ENCODE results near the gene CREBBP.

Gene CREBBP

DNA sequence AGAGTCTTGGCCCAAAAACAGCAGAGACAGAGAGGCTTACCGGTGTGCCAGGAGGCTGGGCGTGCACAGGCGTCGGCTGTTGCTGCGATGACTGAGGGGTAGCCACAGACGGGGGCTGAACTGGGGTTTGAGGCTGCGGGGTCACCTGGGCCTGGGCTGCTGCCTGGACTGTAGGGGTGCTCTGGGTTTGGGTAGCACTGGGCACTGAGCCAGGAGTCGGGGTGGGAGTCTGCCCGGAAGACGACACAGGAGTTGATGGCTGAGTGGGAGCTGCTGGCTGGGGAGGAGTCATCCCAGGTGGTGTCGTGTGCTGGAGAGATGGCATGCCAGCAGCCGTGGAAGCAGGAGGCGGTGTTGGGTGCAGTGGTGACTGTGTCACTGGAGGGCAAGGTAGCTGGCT lies 110.0 kb downstream of the CREBBP start:
- 95% methylated on average over 9 of the region's 13 CpGs for WGBS (ENCODE audit: insufficient coverage)
- no peak overlapping the region for H3K4me3 ChIP-seq (ENCODE audit: control insufficient read depth in 1 of 7, extremely low read depth in 1 of 7, insufficient read depth in 4 of 7, low read depth in 2 of 7, low read length in 6 of 7)
- ChIA-PET POLR2A (no interaction called here), CTCF (no interaction called here)
- no peaks in the 10 kb centered on the region for H3K9me3 ChIP-seq (ENCODE audit: control extremely low read depth in 1 of 5, control insufficient read depth in 4 of 5, insufficient read depth in 2 of 5, low read depth in 1 of 5, low read length in 4 of 5)
- no peaks in the 10 kb centered on the region for H3K27me3 ChIP-seq (replicated peaks in 2 of 5; ENCODE audit: control insufficient read depth in 4 of 5, insufficient read depth in 5 of 5, low read length in 4 of 5)
- no peaks in the 10 kb centered on the region for H3K4me1 ChIP-seq (ENCODE audit: control extremely low read depth in 1 of 4, control insufficient read depth in 4 of 4, insufficient read depth in 4 of 4, low read length in 3 of 4)
- DNase-seq: no peak
- peaks cover 22 to 91% (median 68%) of the 10 kb centered on the region in 4 experiments for H3K36me3 ChIP-seq (ENCODE audit: control insufficient read depth in 4 of 4, insufficient read depth in 4 of 4, low read length in 3 of 4)
- no peak overlapping the region for H3K27ac ChIP-seq (ENCODE audit: insufficient read depth in 1 of 2, low read depth in 1 of 2, low read length in 2 of 2, poor library complexity in 1 of 2, severe bottlenecking in 2 of 2)

DNA sequence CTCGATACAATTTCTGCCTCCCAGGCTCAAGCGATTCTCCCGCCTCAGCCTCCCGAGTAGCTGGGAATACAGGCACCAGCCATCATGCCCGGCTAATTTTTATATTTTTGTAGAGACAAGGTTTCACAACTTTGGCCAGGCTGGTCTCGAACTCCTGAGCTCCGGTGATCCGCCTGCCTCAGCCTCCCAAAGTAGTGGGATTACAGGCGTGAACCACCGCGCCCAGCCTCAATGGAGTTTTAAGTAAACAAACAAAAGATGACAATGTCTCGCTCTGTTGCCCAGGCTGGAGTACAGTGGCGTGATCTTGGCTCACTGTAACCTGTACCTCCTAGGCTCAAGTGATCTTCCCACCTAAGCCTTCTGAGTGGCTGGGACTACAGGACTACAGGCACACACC lies 110.6 kb downstream of the CREBBP start:
- Histone ChIP-seq H3K4me1 (ENCODE audit: control extremely low read depth in 1 of 4, control insufficient read depth in 4 of 4, insufficient read depth in 4 of 4, low read length in 3 of 4) (no peaks in the 10 kb centered on the region), H3K36me3 (ENCODE audit: control insufficient read depth in 4 of 4, insufficient read depth in 4 of 4, low read length in 3 of 4) (peaks cover 22 to 91% (median 68%) of the 10 kb centered on the region in 4 experiments), H3K27me3 (replicated peaks in 2 of 5; ENCODE audit: control insufficient read depth in 4 of 5, insufficient read depth in 5 of 5, low read length in 4 of 5) (no peaks in the 10 kb centered on the region), H3K9me3 (ENCODE audit: control extremely low read depth in 1 of 5, control insufficient read depth in 4 of 5, insufficient read depth in 2 of 5, low read depth in 1 of 5, low read length in 4 of 5) (no peaks in the 10 kb centered on the region), H3K27ac (ENCODE audit: insufficient read depth in 1 of 2, low read depth in 1 of 2, low read length in 2 of 2, poor library complexity in 1 of 2, severe bottlenecking in 2 of 2) (no peak overlapping the region), H3K4me3 (ENCODE audit: control insufficient read depth in 1 of 7, extremely low read depth in 1 of 7, insufficient read depth in 4 of 7, low read depth in 2 of 7, low read length in 6 of 7) (no peak overlapping the region)
- DNase-seq: no peak
- 97% methylated on average over 12 of the region's 13 CpGs for WGBS (ENCODE audit: insufficient coverage)
- ChIA-PET CTCF (no interaction called here), POLR2A (no interaction called here)

DNA sequence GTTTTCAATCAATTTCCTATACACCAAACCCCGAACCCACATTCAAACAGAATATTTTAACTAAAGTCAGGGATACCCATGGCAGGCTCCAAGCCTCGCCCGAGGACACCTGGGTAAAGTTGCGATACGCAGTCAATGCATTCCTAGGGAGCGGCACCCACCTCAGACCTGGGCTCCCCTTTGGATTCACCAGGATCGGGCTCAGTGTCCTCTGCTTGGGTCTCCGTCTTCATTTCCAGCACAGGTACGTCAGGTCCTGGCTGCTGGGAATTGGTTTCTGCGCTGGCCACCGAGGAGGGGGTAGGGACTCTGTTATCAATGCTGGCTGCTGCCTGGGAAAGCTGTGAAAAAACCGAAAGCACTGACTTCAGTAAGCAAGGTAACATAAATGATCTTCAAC lies 111.5 kb downstream of the CREBBP start:
- peaks cover 23 to 90% (median 66%) of the 10 kb centered on the region in 4 experiments for H3K36me3 ChIP-seq (ENCODE audit: control insufficient read depth in 4 of 4, insufficient read depth in 4 of 4, low read length in 3 of 4)

DNA sequence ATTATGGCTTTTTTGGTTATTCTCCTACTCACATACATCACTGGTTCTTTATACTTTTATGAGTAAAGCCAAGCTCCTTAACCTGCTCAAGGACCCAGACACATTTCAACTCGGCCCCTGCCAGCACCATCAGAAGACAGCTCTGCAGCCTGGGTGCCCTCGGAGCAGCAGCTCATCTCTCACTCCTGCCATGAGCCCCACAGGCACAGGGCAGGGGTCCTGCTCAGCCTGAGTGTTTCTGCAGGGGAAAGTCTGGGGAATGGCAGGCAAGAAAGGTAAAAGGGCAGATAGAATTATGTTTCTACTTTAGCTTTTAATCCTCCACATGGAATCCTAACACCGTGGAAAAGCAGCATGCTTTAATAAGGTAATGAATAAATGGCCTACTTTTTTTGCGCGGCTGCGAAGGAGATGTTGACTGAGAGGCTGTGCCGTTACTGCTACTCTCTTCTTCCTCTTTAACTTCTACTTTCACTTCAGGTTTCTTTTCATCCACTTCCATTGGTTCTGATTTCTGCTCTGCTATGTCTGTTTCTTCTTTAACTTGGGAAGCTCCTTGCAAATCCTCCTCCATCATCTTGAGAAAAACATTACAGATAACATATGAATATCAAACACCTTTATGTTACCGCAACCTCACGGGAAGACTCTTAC lies 113.1 kb downstream of the CREBBP start:
- CTCF ChIA-PET: no interaction called here

More for the DNA sequence above, 111.5 kb downstream of the CREBBP start:
- no peaks in the 10 kb centered on the region for H3K27me3 ChIP-seq (replicated peaks in 2 of 5; ENCODE audit: control insufficient read depth in 4 of 5, insufficient read depth in 5 of 5, low read length in 4 of 5)
- DNase-seq: no peak
- H3K27ac ChIP-seq (ENCODE audit: insufficient read depth in 1 of 2, low read depth in 1 of 2, low read length in 2 of 2, poor library complexity in 1 of 2, severe bottlenecking in 2 of 2): no peak overlapping the region
- 94% methylated on average over 12 of the region's 12 CpGs for WGBS (ENCODE audit: insufficient coverage)
- ChIA-PET CTCF (no interaction called here), POLR2A (no interaction called here)
- H3K4me3 ChIP-seq (ENCODE audit: control insufficient read depth in 1 of 7, extremely low read depth in 1 of 7, insufficient read depth in 4 of 7, low read depth in 2 of 7, low read length in 6 of 7): no peak overlapping the region
- no peaks in the 10 kb centered on the region for H3K9me3 ChIP-seq (ENCODE audit: control extremely low read depth in 1 of 5, control insufficient read depth in 4 of 5, insufficient read depth in 2 of 5, low read depth in 1 of 5, low read length in 4 of 5)
- H3K4me1 ChIP-seq (ENCODE audit: control extremely low read depth in 1 of 4, control insufficient read depth in 4 of 4, insufficient read depth in 4 of 4, low read length in 3 of 4): no peaks in the 10 kb centered on the region

DNA sequence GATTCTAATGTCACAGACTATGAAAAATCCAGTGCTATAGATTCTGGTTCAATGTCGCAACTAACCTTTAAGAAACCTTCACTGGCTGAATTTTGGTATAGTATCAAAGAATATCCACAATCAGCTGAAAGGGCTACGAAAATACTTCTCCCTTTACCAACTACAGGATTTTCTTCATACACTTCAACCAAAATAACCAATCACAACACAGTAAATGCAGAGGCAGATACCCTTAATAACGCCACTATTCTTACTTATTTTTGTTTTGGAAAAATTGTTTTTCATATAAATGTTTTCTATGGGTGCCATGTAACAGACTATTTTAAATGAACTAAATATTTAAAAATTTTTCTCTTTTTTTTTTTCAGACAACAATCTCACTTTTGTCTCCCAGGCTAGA lies 114.3 kb downstream of the CREBBP start:
- DNase-seq: no peak
- no peaks in the 10 kb centered on the region for H3K27me3 ChIP-seq (replicated peaks in 2 of 5; ENCODE audit: control insufficient read depth in 4 of 5, insufficient read depth in 5 of 5, low read length in 4 of 5)
- no CpG with 5 or more reads among the region's 3 CpGs for WGBS (ENCODE audit: insufficient coverage)
- H3K27ac ChIP-seq (ENCODE audit: insufficient read depth in 1 of 2, low read depth in 1 of 2, low read length in 2 of 2, poor library complexity in 1 of 2, severe bottlenecking in 2 of 2): no peak overlapping the region
- no peaks in the 10 kb centered on the region for H3K9me3 ChIP-seq (ENCODE audit: control extremely low read depth in 1 of 5, control insufficient read depth in 4 of 5, insufficient read depth in 2 of 5, low read depth in 1 of 5, low read length in 4 of 5)
- H3K4me3 ChIP-seq (ENCODE audit: control insufficient read depth in 1 of 7, extremely low read depth in 1 of 7, insufficient read depth in 4 of 7, low read depth in 2 of 7, low read length in 6 of 7): no peak overlapping the region
- no peaks in the 10 kb centered on the region for H3K4me1 ChIP-seq (ENCODE audit: control extremely low read depth in 1 of 4, control insufficient read depth in 4 of 4, insufficient read depth in 4 of 4, low read length in 3 of 4)
- H3K36me3 ChIP-seq (ENCODE audit: control insufficient read depth in 4 of 4, insufficient read depth in 4 of 4, low read length in 3 of 4): peaks cover 27 to 85% (median 59%) of the 10 kb centered on the region in 4 experiments
- ChIA-PET CTCF (no interaction called here), POLR2A (no interaction called here)

More for the DNA sequence above, 113.1 kb downstream of the CREBBP start:
- no peak for DNase-seq
- H3K36me3 ChIP-seq (ENCODE audit: control insufficient read depth in 4 of 4, insufficient read depth in 4 of 4, low read length in 3 of 4): peaks cover 23 to 82% (median 57%) of the 10 kb centered on the region in 4 experiments
- no peaks in the 10 kb centered on the region for H3K4me1 ChIP-seq (ENCODE audit: control extremely low read depth in 1 of 4, control insufficient read depth in 4 of 4, insufficient read depth in 4 of 4, low read length in 3 of 4)
- POLR2A ChIA-PET: no interaction called here
- no peaks in the 10 kb centered on the region for H3K9me3 ChIP-seq (ENCODE audit: control extremely low read depth in 1 of 5, control insufficient read depth in 4 of 5, insufficient read depth in 2 of 5, low read depth in 1 of 5, low read length in 4 of 5)
- H3K4me3 ChIP-seq (ENCODE audit: control insufficient read depth in 1 of 7, extremely low read depth in 1 of 7, insufficient read depth in 4 of 7, low read depth in 2 of 7, low read length in 6 of 7): no peak overlapping the region
- over 99% methylated on average over 8 of the region's 9 CpGs for WGBS (ENCODE audit: insufficient coverage)
- H3K27ac ChIP-seq (ENCODE audit: insufficient read depth in 1 of 2, low read depth in 1 of 2, low read length in 2 of 2, poor library complexity in 1 of 2, severe bottlenecking in 2 of 2): no peak overlapping the region
- H3K27me3 ChIP-seq (replicated peaks in 2 of 5; ENCODE audit: control insufficient read depth in 4 of 5, insufficient read depth in 5 of 5, low read length in 4 of 5): no peaks in the 10 kb centered on the region

DNA sequence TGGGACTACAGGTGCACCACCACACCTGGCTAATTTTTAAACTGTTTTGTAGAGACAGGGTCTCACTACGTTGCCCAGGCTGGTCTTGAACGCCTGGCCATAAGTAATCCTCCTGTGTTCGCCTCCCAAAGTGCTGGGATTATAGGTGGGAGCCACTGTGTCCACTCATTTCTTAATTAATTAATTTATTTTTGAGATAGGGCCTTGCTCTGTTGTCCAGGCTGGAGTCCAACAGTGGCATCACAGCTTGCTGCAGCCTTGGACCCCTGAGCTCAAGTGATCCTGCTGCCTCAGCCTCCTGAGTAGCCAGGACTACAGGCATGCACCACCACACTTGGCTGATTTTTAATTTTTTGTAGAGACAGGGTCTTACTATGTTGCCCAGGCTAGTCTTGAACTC lies 116.1 kb downstream of the CREBBP start:
- POLR2A ChIA-PET: no interaction called here

DNA sequence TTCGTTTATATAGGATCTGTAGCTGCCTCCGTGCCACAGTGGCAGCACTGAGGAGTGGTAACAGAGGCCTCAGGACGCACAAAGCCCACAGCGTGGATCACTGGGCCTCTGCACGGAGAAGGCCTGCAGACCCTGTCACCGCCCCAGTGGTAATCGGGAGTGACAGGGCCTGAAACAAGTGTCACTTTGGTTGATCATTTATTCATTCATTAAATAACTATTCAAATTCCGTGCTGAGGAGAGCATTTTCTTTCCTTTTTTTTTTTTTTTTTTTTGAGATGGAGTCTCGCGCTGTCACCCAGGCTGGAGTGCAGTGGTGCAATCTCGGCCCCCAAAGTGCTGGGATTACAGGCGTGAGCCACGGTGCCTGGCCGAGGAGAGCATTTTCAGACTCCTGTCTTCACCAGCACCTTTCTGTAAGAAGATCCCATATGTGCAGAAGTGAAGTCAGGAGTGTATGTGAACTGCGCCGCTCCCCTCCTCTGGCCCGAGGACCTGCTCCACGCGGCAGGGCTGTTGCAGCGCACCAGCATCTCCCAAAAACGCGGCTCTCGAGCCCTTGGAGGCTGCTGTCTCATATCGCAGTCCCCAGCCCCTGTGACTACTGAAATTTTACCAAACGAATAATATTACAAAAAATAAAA lies 118.3 kb downstream of the CREBBP start:
- H3K27ac ChIP-seq (ENCODE audit: insufficient read depth in 1 of 2, low read depth in 1 of 2, low read length in 2 of 2, poor library complexity in 1 of 2, severe bottlenecking in 2 of 2): no peak overlapping the region
- ChIA-PET POLR2A (no interaction called here), CTCF (no interaction called here)
- peaks cover 22 to 70% (median 44%) of the 10 kb centered on the region in 4 experiments for H3K36me3 ChIP-seq (ENCODE audit: control insufficient read depth in 4 of 4, insufficient read depth in 4 of 4, low read length in 3 of 4)
- no peak overlapping the region for H3K4me3 ChIP-seq (ENCODE audit: control insufficient read depth in 1 of 7, extremely low read depth in 1 of 7, insufficient read depth in 4 of 7, low read depth in 2 of 7, low read length in 6 of 7)
- no peak for DNase-seq
- H3K27me3 ChIP-seq (replicated peaks in 2 of 5; ENCODE audit: control insufficient read depth in 4 of 5, insufficient read depth in 5 of 5, low read length in 4 of 5): no peaks in the 10 kb centered on the region
- WGBS (ENCODE audit: insufficient coverage): 96% methylated on average over 11 of the region's 25 CpGs
- H3K9me3 ChIP-seq (ENCODE audit: control extremely low read depth in 1 of 5, control insufficient read depth in 4 of 5, insufficient read depth in 2 of 5, low read depth in 1 of 5, low read length in 4 of 5): no peaks in the 10 kb centered on the region
- H3K4me1 ChIP-seq (ENCODE audit: control extremely low read depth in 1 of 4, control insufficient read depth in 4 of 4, insufficient read depth in 4 of 4, low read length in 3 of 4): no peaks in the 10 kb centered on the region

More for the DNA sequence above, 116.1 kb downstream of the CREBBP start:
- Histone ChIP-seq H3K36me3 (ENCODE audit: control insufficient read depth in 4 of 4, insufficient read depth in 4 of 4, low read length in 3 of 4) (peaks cover 28 to 73% (median 51%) of the 10 kb centered on the region in 4 experiments), H3K9me3 (ENCODE audit: control extremely low read depth in 1 of 5, control insufficient read depth in 4 of 5, insufficient read depth in 2 of 5, low read depth in 1 of 5, low read length in 4 of 5) (no peaks in the 10 kb centered on the region), H3K4me1 (ENCODE audit: control extremely low read depth in 1 of 4, control insufficient read depth in 4 of 4, insufficient read depth in 4 of 4, low read length in 3 of 4) (no peaks in the 10 kb centered on the region), H3K27ac (ENCODE audit: insufficient read depth in 1 of 2, low read depth in 1 of 2, low read length in 2 of 2, poor library complexity in 1 of 2, severe bottlenecking in 2 of 2) (no peak overlapping the region), H3K4me3 (ENCODE audit: control insufficient read depth in 1 of 7, extremely low read depth in 1 of 7, insufficient read depth in 4 of 7, low read depth in 2 of 7, low read length in 6 of 7) (no peak overlapping the region), H3K27me3 (replicated peaks in 2 of 5; ENCODE audit: control insufficient read depth in 4 of 5, insufficient read depth in 5 of 5, low read length in 4 of 5) (no peaks in the 10 kb centered on the region)
- 100% methylated on average over 2 of the region's 3 CpGs for WGBS (ENCODE audit: insufficient coverage)
- CTCF ChIA-PET: no interaction called here
- no peak for DNase-seq
